ENCODE results near the gene ZNHIT2.

DNA sequence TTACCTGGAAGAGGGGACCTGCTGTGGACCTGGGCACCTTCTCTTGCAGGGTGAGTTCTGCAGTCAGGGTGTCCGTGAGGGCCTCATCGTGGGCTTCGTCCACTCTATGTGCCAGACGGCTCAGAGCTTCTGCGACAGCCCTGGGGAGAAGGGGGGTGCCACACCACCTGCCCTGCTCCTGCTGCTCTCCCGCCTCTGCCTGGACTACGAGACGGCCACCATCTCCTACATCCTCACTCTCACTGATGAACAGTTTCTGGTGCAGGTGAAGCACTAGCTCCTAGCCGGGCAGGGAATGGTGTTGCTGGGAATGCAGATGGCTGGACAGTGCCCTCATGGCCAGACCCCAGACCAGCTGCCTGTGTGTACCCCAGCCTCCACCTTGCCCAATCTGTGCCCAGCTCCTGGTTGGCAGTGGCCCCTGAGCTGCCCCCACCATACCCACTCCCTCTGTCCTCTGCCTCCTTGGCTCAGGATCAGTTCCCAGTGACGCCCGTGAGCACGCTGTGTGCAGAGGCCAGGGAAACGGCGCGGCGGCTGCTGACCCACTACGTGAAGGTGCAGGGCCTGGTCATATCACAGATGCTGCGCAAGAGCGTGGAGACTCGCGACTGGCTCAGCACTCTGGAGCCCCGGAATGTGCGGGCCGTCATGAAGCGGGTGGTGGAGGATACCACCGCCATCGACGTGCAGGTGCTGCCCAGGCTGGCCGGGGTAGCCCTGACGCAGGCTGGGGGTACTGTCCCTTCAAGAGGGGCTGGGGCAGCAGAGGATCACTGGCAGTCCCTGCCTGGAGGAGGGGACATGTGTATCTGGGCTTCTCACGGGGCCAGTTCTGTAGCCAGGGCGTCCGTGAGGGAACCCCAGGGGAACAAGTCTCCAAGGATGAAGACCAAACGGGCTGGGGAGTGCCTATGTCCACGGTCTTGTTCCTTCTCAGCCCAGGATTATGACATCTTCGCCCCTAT lies 8.0 kb downstream of the ZNHIT2 start:
- TF ChIP-seq, protein P1, sequence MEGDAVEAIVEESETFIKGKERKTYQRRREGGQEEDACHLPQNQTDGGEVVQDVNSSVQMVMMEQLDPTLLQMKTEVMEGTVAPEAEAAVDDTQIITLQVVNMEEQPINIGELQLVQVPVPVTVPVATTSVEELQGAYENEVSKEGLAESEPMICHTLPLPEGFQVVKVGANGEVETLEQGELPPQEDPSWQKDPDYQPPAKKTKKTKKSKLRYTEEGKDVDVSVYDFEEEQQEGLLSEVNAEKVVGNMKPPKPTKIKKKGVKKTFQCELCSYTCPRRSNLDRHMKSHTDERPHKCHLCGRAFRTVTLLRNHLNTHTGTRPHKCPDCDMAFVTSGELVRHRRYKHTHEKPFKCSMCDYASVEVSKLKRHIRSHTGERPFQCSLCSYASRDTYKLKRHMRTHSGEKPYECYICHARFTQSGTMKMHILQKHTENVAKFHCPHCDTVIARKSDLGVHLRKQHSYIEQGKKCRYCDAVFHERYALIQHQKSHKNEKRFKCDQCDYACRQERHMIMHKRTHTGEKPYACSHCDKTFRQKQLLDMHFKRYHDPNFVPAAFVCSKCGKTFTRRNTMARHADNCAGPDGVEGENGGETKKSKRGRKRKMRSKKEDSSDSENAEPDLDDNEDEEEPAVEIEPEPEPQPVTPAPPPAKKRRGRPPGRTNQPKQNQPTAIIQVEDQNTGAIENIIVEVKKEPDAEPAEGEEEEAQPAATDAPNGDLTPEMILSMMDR (IDR thresholded peaks at IDR 0.05) = no peak
- no peak for TF ChIP-seq POLR2A (IDR thresholded peaks at IDR 0.05)
- TF ChIP-seq POLR2AphosphoS5 (IDR thresholded peaks at IDR 0.05) = no peak
